HG02840 (cell line): ENCODE results near the gene NIPA2.

ENCODE experiments used
- ATAC-seq: cut with Tn5 transposase; IDR thresholded peaks from one replicate; pipeline ENCODE4 v1.9.1; 2021; ENCODE audit warnings: mild to moderate bottlenecking, moderate library complexity, moderate number of reproducible peaks; ENCODE audit not compliant: unreplicated experiment, low FRiP score

The NIPA2 gene

DNA sequence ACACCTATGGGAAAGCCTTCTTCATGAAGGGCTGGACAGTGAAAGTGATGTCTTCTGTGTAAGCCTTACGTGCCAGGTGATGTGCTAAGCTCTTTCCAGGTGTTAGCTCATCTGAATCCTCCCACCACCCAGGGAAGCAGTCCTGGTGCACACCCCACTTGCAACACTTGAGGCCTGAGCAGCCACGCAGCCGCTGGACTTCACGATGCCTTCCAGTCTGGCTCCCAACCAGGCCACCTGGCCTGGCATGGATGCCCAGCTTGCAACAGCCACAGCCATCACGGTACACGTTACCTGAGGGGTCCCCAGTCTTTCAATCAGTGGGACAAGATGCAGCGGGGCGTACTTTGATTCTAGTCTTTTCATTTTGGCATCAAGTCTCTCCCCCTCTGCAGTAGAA lies 35.8 kb downstream of the NIPA2 start:
- no peak for ATAC-seq

DNA sequence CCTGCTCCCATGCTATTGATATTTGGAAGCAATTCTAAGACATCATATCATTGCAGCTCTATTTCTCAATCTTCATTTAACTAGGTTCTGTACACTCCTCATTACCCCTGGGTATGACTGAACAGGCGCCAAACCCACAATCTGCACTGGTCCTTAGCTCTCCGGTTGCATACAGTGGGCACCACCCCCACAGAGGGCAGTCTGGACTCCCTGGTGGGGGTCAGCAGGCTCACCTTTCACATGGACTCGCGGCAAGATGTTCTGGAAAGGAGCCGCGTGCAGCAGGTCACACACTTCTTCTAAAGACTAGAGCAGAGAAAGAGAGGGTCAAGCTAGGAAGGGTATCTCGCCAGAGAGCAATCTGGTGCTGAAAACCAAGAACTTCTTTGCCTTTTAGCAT lies 36.5 kb downstream of the NIPA2 start:
- ATAC-seq = no peak

DNA sequence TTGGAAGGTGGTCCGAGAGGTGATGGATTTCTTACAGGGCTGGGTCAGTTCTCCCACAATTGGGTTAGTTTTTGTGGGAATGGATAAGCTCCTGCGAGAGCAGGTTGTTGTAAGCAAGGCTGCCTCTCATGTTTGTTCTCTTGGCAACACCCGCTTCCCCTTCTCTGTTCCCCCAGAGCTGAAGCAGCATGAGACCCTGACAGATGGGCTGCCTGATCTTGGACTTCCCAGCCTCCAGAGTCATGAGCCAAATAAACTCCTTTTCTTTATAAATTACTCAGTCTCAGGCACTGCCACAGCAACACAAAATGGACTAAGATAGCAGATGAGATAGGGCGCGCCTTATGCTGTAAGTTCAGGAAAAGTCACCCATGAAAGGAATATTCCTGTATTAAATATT lies 38.7 kb downstream of the NIPA2 start:
- no peak for ATAC-seq

DNA sequence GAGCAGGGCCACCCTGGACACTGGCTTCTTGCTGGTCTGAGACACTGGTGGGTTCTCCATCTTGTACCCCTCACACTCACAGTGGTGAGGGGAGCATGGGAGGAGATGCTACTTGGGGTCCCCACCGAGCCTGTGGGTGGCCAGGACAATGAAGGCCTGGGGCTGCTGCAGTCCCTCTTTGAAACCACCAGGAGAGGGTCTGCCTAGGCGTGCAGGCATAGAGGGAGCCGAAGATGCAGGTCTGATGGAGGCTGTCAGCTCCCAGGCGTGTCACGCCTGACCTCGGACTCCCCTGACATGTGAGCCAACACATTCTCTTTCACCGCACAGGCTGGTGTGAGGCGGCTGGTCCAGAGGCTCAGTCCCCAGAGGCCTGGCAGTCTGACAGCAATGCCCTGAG lies 39.1 kb downstream of the NIPA2 start:
- no peak for ATAC-seq

DNA sequence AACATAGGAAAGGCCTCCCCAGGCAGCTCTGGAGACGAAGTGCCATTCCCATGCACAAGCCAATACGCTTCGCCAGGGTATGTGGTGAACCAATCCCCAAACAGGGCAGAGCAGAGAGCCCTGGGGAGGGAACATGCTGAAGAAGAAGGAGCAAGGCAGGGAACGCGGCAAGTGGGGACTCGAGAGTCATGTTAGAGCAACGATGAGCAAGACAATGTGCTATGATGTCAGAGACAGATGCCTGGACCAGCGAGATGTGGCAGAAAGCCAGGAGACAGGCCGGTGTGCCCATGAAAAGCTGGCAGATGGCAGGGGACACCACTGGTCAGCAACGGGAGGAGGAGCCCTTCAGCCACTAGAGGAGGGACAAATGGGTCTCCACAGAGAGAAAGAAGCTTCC lies 39.6 kb downstream of the NIPA2 start:
- ATAC-seq = no peak

DNA sequence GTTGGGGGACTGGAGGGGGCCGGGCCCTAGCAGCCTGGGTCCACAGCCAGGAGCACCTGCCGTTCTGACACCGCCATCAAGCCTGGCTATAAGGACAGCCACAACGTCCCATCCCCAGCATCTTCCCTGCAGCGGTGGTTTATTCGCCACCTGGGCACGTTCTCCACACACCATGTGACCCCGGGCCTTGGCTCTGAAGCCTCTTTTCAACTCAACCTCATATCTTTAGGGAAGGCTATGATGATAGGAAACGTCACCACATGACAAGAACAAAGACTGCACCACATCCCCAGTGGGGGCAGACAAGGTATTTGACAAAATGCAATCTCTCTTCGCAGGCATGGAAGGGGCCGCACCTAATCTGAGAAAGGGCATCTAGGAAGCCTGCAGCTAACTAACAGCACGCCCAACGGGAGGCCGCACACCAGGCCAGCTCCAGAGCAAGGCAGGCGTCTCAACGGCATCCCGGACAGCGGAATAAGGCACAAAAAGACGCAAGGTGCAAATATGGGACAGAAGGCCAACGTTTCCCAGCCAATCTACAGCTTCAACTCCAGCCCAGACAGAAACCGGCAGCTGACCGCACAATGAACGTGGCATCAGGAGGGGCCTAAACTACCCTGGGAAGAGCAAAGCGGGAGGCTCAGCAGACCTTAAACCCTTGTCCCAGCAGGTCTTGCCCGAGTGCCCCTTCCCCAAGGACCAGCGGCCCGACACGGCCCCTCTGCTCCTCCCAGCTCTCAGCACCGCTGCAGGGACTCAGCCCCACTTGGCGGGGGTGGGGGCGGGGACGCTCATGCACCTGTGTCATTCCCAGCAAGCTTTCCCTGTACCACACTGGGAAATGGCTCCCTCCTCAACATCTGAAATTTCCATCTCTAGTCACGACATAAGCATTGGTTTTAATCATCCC lies 41.9 kb downstream of the NIPA2 start:
- ATAC-seq = no peak

DNA sequence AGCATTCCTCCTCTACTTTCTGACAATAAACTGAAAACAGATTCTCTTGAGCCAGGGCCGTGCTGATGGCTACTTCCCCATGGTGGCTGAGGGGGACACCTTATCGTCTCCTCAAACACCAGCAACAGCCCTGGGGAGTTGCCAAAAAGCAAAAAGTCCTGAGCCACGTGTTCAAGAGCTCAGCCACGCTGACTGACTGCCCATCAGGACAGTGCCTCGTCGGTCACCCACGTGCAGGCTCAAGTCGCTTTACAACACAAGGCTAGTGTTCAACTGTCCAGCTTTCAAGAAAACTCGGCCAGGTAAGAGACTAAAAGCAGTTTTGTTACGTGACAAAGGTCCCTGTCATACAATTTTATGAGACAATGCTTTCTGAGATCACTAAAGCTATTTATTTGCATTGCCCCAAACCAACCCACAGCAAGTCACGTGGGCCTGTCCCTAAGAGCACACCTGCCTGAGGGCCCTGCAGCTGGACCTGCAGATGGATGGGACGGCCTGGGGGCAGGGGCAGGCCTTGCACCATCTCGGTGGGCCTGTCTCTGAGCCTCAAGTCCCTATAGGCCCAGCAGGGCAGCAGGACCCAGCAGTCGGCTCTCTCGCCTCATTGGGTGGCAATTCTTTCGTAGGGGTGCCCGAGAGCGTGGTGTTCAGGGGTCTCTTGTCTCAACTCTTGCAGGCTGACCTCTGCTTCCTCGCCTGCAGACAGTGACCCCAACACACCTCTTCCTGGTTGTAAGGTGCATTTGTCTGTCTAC lies 42.7 kb downstream of the NIPA2 start:
- ATAC-seq = no peak

DNA sequence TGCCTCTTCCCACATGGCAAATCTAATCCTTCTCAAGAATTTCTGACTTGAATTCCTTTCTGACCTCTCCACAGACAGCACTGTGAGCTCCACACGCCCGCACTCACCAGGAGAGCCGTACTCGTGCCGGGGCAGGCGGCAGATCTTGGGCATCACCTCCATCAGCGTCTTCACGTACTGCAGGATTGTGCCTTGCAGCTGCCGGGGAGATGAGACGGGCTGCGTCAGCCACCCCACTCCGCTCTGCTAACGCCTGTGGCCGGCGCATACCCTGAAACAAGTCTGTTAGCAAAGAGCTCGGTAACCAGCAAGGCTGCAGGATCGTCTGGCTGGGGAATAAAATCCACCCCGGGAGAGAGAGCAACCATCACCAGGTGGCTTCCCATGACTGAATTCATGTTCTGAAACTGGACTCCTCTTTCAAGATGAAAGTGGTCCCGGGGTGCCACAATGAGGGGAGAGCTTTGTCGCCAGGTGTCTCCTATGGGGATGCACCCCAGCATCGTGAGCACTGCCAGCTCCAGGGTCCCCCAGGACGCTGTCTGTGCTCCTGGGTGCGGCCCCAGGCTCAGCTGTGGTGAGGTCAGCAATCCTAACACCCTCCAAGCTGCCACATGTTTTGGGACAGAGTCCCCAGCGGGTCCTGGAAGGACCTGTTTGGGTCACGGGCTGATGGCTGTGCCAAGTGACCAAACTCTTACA lies 43.4 kb downstream of the NIPA2 start:
- ATAC-seq = no peak

DNA sequence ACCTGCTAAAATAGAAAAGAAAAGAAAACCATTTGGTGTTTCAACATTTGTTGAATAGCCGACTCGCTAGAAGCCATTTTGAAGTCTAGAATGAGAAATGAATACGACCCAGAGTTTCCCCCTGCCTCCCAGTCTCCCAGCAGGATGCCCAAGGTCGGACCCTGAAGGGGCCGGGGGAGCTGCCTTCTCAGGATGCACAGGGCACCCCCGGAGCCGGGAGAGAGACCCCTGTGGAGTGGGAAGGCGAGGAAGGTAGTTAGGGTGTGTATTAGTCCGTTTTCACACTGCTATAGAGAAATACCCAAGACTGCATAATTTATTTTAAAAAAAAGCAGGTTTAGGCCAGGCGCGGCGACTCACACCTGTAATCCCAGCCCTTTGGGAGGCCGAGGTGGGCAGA lies 44.7 kb downstream of the NIPA2 start:
- ATAC-seq = no peak

DNA sequence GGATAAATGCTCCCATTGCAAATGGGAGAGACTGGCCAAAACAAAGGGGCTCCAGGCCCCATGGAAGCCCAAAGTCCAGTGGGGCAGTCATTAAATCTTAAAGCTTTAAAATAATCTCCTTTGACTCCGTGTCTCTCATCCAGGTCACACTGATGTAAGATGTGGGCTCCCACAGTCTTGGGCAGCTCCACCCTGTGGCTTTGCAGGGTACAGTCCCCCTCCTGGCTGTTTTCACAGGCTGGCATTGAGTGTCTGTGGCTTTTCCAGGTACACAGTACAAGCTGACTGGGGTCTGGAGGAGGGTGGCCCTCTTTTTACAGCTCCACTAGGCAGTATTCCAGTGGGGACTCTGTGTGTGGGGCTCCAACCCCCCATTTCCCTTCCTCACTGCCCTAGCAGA lies 45.9 kb downstream of the NIPA2 start:
- no peak for ATAC-seq

DNA sequence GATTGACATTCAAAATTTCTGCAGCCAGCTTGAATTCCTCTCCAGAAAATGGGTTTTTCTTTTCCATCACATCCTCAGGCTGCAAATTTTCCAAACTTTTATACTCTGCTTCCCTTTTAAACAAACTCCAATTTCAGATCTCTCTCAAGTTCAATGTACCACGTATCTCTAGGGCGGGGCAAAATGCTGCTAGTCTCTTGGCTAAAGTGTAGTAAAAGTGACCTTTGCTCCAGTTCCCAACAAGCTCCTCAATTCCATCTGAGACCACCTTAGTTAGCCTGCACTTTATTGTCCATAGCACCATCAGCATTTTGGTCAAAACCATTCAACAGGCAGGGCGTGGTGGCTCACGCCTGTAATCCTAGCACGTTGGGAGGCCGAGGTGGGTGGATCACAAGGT lies 46.7 kb downstream of the NIPA2 start:
- ATAC-seq = no peak

DNA sequence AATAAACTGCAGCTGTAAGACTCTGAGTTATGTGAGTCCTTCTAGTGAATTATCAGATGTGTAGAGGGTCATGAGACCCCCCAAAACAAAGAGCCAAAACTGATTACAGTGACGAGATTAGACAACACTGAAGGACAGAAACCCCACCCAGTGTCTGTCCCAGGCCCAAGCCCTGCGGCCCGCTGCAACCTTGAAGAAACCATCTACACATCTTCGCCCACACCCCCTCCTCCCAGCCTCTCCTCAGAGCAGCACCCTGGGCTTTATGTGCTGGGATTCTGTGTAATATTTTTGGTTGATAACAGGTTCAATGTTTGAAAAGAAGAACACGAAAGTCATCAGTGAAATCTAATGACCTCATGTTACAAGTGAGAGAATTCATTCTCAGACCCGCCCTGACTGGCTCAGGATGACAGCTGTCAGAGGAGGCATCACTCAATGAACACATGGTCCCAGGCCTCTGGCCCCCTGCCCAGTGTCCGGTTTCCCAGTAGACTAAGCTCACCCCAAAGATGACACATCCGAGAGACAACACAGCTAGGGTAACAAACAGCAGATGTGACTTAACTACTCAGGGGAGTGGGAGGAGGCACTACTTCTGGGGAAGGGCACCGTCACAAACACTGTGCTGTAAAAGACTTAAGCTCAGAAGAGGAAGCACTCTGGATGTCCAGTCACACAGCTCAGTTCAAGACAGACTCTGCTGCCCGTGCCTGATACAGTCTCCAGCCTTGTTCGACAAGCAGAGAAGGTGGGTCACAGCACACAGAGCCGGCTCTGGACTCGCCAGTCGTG lies 48.9 kb downstream of the NIPA2 start:
- no peak for ATAC-seq

DNA sequence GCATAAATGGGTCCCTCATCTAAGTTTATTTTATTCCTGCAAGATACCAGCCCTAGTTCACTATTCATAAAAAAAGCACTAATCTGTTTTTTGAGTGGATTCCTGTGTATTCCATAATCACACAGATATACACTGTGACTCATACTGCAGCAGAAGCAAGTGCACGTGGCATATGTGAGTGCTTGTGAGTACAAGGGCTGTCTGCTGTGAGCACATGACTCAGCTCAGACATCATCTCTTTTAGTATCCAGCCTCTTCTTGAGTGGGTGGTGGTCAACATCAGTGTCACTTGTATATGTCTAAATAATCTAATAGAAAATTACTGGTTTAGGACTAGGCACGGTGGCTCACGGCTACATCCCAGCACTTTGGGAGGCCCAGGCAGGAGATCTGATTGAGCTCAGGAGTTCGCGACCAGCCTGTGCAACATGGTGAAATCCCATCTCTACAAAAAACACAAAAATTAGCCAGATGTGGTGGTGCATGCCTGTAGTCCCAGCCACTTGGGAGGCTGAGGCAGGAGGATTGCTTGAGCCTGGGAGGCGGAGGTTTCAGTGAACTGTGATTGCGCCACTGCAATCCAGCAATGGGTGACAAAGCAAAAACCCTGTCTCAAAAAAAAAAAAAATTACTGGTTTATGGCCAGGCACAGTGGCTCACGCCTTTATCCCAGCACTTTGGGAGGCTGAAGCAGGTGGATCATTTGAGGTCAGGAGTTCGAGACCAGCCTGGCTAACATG lies 49.8 kb downstream of the NIPA2 start:
- ATAC-seq = no peak

DNA sequence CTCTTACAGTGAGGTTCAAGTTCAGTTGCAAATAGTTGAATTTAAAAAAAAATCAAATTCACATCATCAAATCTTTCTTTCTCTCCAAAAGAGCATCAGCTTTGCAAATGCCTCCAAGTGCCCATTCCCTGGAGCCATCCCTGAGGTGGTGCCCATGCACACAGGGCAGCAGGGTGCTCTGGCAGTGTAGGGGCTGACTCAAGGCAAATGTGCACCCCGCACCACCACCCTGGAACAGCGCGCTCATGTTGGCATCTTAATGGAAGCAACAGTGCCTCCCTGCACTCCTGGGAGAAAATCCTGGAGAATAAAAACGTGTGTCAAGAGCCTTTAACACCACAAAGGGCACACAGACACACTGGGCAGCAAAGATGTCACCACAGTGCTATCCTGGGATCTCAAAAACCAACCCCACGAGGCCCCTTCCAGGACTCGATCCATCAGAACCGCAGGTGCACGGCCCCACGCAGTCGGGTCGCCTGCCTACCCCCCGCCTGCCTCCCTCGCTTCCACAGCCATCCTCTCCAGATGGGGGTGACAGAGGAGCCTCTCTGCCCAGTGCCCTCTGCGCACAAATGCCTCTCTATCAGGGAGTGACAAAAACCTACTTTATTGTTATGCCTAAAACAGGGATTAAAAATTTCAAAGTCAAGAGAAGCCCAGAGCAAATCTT lies 50.8 kb downstream of the NIPA2 start:
- no peak for ATAC-seq

DNA sequence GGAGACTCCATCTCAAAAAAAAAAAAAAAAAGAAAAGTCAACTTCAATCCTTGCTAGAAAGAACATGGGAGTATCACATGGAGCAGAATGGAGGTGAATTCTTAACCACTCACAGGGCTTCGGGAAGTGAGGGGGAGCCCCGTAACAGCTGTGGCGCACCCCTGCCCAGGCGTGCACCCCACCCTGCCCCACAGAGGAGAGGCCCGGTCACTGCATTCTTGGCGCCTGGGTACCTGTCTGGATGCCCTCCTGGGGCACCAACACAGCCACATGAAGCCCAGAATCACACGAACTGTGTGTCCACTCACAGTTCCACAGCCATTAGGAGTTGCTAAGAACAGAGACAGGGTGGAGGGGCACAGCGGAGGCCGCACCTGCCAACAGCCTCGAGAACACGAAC lies 51.8 kb downstream of the NIPA2 start:
- no peak for ATAC-seq

DNA sequence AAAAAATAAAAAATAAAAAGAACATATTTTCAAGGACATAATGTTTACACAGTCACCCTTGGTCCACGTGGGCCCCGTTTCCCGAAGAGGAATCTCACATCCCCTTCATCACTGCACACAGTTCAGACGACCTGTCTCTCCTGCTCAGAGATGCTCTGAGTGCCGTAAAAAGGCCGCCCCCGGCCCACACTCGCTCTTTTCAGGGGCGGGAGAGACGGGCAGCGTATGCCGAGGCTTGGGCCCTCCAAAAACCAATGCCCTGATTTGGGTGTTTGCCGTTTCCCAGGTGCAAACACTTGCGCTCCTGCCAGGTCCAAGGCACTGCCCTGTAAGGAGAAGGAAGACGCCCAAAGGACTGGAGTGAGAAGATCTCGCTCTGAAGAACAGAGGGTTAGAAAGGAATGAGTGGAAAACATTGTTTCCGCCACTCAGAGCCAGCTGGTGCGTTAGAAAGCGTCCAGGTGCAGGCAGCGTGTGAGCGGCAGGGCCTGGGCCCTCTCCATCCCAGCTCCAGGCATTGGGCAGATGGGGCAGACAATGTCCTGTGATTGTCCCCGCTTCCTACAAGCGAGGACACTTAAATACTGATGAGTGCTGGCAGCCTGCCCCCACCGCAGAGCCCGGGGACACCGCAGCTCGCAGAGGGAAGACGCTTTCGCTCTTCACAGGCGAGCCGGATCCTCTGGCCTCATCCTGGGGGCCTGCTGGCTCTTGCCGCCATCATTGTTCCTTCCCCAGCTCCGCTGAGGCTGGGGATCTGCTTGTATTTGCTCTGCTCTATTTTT lies 53.2 kb downstream of the NIPA2 start:
- ATAC-seq = no peak

DNA sequence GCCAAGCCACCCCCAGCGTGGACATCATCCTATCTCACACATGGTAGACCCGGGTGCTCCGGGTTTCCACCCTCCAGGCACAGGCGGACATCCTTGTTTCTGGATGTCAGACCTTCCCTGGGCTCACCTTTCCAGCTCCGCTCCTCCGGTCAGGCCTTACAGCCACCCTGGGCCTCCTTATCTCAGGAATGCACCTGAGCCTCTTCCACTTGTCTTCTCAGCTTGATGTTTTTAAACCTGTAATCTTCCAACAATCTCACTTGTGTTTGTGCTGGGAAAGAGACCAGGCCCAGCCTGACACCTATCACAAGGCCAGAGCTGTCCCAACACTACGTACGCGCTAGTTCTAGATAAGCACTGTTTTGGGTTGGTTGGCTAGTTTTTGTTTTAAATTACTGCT lies 53.9 kb downstream of the NIPA2 start:
- ATAC-seq = no peak

DNA sequence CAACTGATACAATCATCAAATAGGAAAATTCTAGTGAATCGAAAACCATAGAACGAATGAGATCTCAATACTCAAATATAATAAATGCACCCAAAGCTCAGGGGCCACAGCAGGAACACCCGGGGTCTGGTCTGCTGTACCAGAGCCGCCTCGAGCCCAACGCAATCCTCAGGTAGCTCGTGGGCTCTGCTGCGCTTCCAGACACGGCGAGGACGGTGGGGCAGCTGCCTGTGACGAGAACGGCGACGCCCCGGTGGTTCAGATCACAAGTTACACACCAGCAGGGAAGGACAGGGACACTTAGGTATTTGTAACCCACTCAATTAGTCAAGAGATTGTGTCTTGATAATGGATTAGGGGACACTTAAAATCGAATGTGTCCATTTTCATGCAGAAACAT lies 54.6 kb downstream of the NIPA2 start:
- ATAC-seq = no peak
